Natural killer cell (primary cell): ENCODE results near the gene YOD1. TPM values are rescaled to one million over a fixed set of nuclear protein-coding genes. Genes with fewer than 3 reads are reported as not detected.

Source experiments
- ATAC-seq, 3 donors: fragments of 150-1000 bp in 2 of 3; fragments of 200-7000 bp in 1 of 3; cut with Tn5 transposase; 1 replicate in 1 of 3; 2 replicates in 2 of 3; pipeline ENCODE4 v1.10.0; 2021; ENCODE audit warnings: mild to moderate bottlenecking in 2 of 3, moderate library complexity in 2 of 3
- DNase-seq, 2 donors: peaks; one replicate each; pipeline versions ENCODE4 v3.0.0 to v3.0.0-alpha.2; 2013 to 2021; ENCODE audit warnings: mixed read lengths in 1 of 2
- H3K27ac ChIP-seq: one replicate; pipeline ENCODE4 v1.5.1; 2013; ENCODE audit warnings: mild to moderate bottlenecking, low read length
- H3K27me3 ChIP-seq: one replicate; pipeline ENCODE4 v1.6.1; 2013; ENCODE audit warnings: low read length; ENCODE audit not compliant: control insufficient read depth, insufficient read depth
- H3K36me3 ChIP-seq: one replicate; pipeline ENCODE4 v1.6.1; 2013; ENCODE audit warnings: low read length; ENCODE audit not compliant: control insufficient read depth, insufficient read depth
- H3K4me1 ChIP-seq: one replicate; pipeline ENCODE4 v1.6.1; 2013; ENCODE audit warnings: low read length; ENCODE audit not compliant: control insufficient read depth, insufficient read depth
- H3K4me3 ChIP-seq: one replicate; pipeline ENCODE4 v1.5.1; 2013; ENCODE audit warnings: low read length
- H3K9me3 ChIP-seq: one replicate; pipeline ENCODE4 v1.6.1; 2013; ENCODE audit warnings: low read length; ENCODE audit not compliant: control insufficient read depth, insufficient read depth
- H3K27ac Mint-ChIP-seq, 2 donors: one replicate each; pipeline ENCODE4 v1.8.0; 2022; ENCODE audit warnings: mild to moderate bottlenecking in 2 of 2, mixed read lengths in 2 of 2, moderate library complexity in 1 of 2
- H3K27me3 Mint-ChIP-seq, 2 donors: one replicate each; pipeline ENCODE4 v1.8.0; 2022; ENCODE audit warnings: low read depth in 2 of 2, mixed read lengths in 2 of 2
- H3K36me3 Mint-ChIP-seq: one replicate; pipeline ENCODE4 v1.8.0; 2022; ENCODE audit warnings: mixed read lengths
- H3K4me1 Mint-ChIP-seq, 2 donors: one replicate each; pipeline ENCODE4 v1.8.0; 2022; ENCODE audit warnings: mixed read lengths in 2 of 2
- H3K4me3 Mint-ChIP-seq: one replicate; pipeline ENCODE4 v1.8.0; 2022; ENCODE audit warnings: mild to moderate bottlenecking, moderate library complexity, mixed read lengths
- H3K9me3 Mint-ChIP-seq, 2 donors: one replicate each; pipeline ENCODE4 v1.8.0; 2022; ENCODE audit warnings: mixed read lengths in 2 of 2
- WGBS: methylation state at CpG from one replicate; pipeline ENCODE4 v1.1.7; 2013; ENCODE audit warnings: missing lambda C conversion rate; ENCODE audit not compliant: insufficient coverage; 5-methylcytosine and 5-hydroxymethylcytosine counted together
- intact Hi-C: fragments of 100-400 bp; cut with micrococcal nuclease; formaldehyde crosslinking; loops from one replicate; pipeline ENCODE4 v1.14.2; 2022
- total RNA-seq, 4 donors: library from RNA; stranded (reverse); fragments of 120-200 nt in 1 of 4; gene quantifications; one replicate each; pipeline versions ENCODE4 v1.2.3 to v1.2.4, GENCODE V29; 2013 to 2022
- TF ChIP-seq, protein P1 (sequence below): fragments of 200-600 bp; IDR thresholded peaks from one replicate; pipeline ENCODE4 v1.8.0; 2022; ENCODE audit warnings: antibody characterized with exemption

Gene YOD1
- total RNA-seq, 3 donors from 2014 or later (not counting 1 experiment from before 2014, with no cell fraction given), result 20.6 to 22.8 (median 21.2) TPM

DNA sequence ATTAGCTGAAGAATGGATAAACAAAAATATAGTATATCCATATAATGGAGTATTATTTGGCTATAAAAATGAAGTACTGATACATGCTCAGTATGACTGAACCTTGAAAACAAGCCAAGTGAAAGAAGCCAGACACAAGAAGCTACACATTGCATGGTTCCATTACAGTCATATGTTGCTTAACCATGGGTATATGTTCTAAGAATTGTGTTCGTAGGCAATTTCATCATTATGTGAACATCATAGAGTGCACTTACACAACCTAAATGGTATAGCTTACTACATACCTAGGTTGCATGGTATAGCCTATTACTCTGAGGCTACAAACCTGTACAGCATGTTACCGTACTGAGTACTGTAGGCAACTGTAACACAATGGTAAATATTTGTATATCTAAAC is 52.2 kb downstream of the YOD1 start:
- Histone ChIP-seq H3K4me3 (no peak overlapping the region), H3K36me3 (no peaks in the 10 kb centered on the region), H3K27ac (no peak overlapping the region), H3K9me3 (no peaks in the 10 kb centered on the region), H3K4me1 (no peaks in the 10 kb centered on the region), H3K27me3 (no peaks in the 10 kb centered on the region)
- Mint-ChIP-seq H3K27me3 (peaks cover 3 to 37% of the 10 kb centered on the region in 2 donors), H3K9me3 (no peaks in the 10 kb centered on the region), H3K27ac (no peak overlapping the region), H3K36me3 (no peaks in the 10 kb centered on the region), H3K4me1 (no peaks in the 10 kb centered on the region), H3K4me3 (no peak overlapping the region)
- intact Hi-C loops, result no loop called here
- DNase-seq (no peak), ATAC-seq (no peak)
- TF ChIP-seq, protein P1, sequence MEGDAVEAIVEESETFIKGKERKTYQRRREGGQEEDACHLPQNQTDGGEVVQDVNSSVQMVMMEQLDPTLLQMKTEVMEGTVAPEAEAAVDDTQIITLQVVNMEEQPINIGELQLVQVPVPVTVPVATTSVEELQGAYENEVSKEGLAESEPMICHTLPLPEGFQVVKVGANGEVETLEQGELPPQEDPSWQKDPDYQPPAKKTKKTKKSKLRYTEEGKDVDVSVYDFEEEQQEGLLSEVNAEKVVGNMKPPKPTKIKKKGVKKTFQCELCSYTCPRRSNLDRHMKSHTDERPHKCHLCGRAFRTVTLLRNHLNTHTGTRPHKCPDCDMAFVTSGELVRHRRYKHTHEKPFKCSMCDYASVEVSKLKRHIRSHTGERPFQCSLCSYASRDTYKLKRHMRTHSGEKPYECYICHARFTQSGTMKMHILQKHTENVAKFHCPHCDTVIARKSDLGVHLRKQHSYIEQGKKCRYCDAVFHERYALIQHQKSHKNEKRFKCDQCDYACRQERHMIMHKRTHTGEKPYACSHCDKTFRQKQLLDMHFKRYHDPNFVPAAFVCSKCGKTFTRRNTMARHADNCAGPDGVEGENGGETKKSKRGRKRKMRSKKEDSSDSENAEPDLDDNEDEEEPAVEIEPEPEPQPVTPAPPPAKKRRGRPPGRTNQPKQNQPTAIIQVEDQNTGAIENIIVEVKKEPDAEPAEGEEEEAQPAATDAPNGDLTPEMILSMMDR, result no peak
- 86% methylated on average over 1 of the region's 2 CpGs for WGBS

Other genes with a start within 250 kb of the YOD1 start
- gene IL20, start 185.6 kb downstream of the YOD1 start, total RNA-seq, result not detected
- not detected for gene IL24, start 153.8 kb downstream of the YOD1 start, total RNA-seq
- 100 to 1,000 TPM; 157 to 178 (median 177) TPM for gene FCMR, start 129.3 kb downstream of the YOD1 start, total RNA-seq
- gene PIGR, start 104.7 kb downstream of the YOD1 start, total RNA-seq, result under 1 TPM in 1 of 3 donors, not detected in 2; 0.38 TPM
- not detected for gene FCAMR, start 80.7 kb downstream of the YOD1 start, total RNA-seq
- under 1 TPM; 0.21 to 0.39 (median 0.30) TPM for gene C1orf116, start 18.5 kb downstream of the YOD1 start, total RNA-seq
- 1 to 10 TPM; 5.3 to 8.5 (median 7.4) TPM for gene PFKFB2, start 2.1 kb upstream of the YOD1 start, total RNA-seq
- gene C4BPB, start 37.7 kb upstream of the YOD1 start, total RNA-seq, result not detected
- gene C4BPA, start 53.0 kb upstream of the YOD1 start, total RNA-seq, result not detected